ENCODE measurements around the gene DSCAML1.

The DSCAML1 gene

GRCh38 chr11:117547195-117547850 is 249.7 kb downstream of the DSCAML1 start:
- H3K4me3 ChIP-seq (replicated peaks; ENCODE audit: low read depth, low read length) = no peak overlapping the region
- no peak for TF ChIP-seq CTCF (IDR thresholded peaks at IDR 0.05; ENCODE audit: low read length, missing control alignments)
- no peak for DNase-seq (ENCODE audit: low read depth)

- DNase-seq (ENCODE audit: low read depth) = no peak
- H3K4me3 ChIP-seq (replicated peaks; ENCODE audit: low read depth, low read length) = no peak overlapping the region
- no peak for TF ChIP-seq CTCF (IDR thresholded peaks at IDR 0.05; ENCODE audit: low read length, missing control alignments)
Measured at GRCh38 chr11:117546431-117547194, 250.4 kb downstream of the DSCAML1 start.

- DNase-seq (ENCODE audit: low read depth) = no peak
- no peak overlapping the region for H3K4me3 ChIP-seq (replicated peaks; ENCODE audit: low read depth, low read length)
- no peak for TF ChIP-seq CTCF (IDR thresholded peaks at IDR 0.05; ENCODE audit: low read length, missing control alignments)
Measured at GRCh38 chr11:117545706-117546105, 251.3 kb downstream of the DSCAML1 start.

- no peak for TF ChIP-seq CTCF (IDR thresholded peaks at IDR 0.05; ENCODE audit: low read length, missing control alignments)
- no peak for DNase-seq (ENCODE audit: low read depth)
- no peak overlapping the region for H3K4me3 ChIP-seq (replicated peaks; ENCODE audit: low read depth, low read length)
Measured at GRCh38 chr11:117544130-117544800, 252.8 kb downstream of the DSCAML1 start.

- no peak for TF ChIP-seq CTCF (IDR thresholded peaks at IDR 0.05; ENCODE audit: low read length, missing control alignments)
- H3K4me3 ChIP-seq (replicated peaks; ENCODE audit: low read depth, low read length) = no peak overlapping the region
- no peak for DNase-seq (ENCODE audit: low read depth)
Measured at GRCh38 chr11:117541211-117541610, 255.8 kb downstream of the DSCAML1 start.

- H3K4me3 ChIP-seq (replicated peaks; ENCODE audit: low read depth, low read length) = no peak overlapping the region
- no peak for TF ChIP-seq CTCF (IDR thresholded peaks at IDR 0.05; ENCODE audit: low read length, missing control alignments)
- no peak for DNase-seq (ENCODE audit: low read depth)
Measured at GRCh38 chr11:117538263-117539135, 258.5 kb downstream of the DSCAML1 start.
